ENCODE results near the gene ROS1.

DNA sequence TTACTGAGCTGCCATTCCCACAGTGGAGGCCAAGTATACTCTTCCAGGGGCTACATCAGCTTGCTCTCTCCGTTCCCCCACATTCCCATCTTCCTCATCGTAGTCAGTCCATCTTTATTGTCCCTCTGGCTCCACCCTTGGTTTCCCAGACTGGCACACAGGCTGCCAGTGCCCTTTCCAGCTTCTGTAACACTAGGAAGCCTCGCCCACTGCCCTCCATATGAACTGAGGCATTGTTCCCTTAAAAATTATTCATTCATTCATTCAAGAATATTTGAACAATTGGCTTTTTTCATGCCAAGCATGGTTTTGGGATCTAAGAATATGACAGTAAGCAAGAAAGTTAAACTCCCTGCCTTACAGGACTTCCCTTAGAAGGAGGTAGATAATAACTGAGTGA, 14.3 kb downstream of the ROS1 start:
- TF ChIP-seq, protein P1, sequence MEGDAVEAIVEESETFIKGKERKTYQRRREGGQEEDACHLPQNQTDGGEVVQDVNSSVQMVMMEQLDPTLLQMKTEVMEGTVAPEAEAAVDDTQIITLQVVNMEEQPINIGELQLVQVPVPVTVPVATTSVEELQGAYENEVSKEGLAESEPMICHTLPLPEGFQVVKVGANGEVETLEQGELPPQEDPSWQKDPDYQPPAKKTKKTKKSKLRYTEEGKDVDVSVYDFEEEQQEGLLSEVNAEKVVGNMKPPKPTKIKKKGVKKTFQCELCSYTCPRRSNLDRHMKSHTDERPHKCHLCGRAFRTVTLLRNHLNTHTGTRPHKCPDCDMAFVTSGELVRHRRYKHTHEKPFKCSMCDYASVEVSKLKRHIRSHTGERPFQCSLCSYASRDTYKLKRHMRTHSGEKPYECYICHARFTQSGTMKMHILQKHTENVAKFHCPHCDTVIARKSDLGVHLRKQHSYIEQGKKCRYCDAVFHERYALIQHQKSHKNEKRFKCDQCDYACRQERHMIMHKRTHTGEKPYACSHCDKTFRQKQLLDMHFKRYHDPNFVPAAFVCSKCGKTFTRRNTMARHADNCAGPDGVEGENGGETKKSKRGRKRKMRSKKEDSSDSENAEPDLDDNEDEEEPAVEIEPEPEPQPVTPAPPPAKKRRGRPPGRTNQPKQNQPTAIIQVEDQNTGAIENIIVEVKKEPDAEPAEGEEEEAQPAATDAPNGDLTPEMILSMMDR (IDR thresholded peaks at IDR 0.05) = no peak
- TF ChIP-seq POLR2A (IDR thresholded peaks at IDR 0.05) = no peak
